HTR-8/SVneo (cell line): ENCODE measurements around the gene EIF4G1.

Source experiments
- DNase-seq: peaks from one replicate; pipeline ENCODE4 v3.0.0; 2011; ENCODE audit warnings: low spot score, mixed read lengths; ENCODE audit not compliant: insufficient read length
- FAIRE-seq: peaks from 2 replicates; lab custom pipeline; 2011; peaks lifted over from hg19 to GRCh38; lab: Jason Lieb, UNC

The EIF4G1 gene

GRCh38 chr3:184381261-184382224 is 67.1 kb downstream of the EIF4G1 start:
- DNase-seq (no peak), FAIRE-seq (no peak)

GRCh38 chr3:184382326-184383032 is 68.1 kb downstream of the EIF4G1 start:
- DNase-seq (no peak), FAIRE-seq (no peak)

- no peak for DNase-seq
- no peak for FAIRE-seq
Observed at GRCh38 chr3:184383033-184383740, 68.8 kb downstream of the EIF4G1 start.

DNA sequence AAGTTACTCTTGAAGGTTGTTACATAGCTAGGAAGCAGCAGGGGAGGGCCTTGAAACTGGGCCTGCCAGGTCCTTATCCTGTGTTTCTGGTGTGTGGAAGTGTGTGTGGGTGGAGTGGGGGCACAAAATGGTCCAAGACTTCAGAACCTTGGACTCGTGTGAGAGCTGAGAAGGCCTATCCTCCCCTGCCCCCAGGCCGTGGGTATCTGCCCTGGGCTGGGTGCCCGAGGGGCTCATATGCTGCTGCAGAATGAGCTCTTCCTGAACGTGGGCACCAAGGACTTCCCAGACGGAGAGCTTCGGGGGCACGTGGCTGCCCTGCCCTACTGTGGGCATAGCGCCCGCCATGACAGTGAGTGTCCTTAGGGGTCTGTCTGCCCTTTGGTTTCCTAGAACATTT is 69.9 kb downstream of the EIF4G1 start:
- DNase-seq (no peak), FAIRE-seq (no peak)
